Measurements from ENCODE around the gene LIMK2.
"Not testable (repeated sequence)": the region's sequence is repeated elsewhere in the genome, so short reads cannot be mapped to it uniquely, and the experiment has no call there.

Gene LIMK2

DNA sequence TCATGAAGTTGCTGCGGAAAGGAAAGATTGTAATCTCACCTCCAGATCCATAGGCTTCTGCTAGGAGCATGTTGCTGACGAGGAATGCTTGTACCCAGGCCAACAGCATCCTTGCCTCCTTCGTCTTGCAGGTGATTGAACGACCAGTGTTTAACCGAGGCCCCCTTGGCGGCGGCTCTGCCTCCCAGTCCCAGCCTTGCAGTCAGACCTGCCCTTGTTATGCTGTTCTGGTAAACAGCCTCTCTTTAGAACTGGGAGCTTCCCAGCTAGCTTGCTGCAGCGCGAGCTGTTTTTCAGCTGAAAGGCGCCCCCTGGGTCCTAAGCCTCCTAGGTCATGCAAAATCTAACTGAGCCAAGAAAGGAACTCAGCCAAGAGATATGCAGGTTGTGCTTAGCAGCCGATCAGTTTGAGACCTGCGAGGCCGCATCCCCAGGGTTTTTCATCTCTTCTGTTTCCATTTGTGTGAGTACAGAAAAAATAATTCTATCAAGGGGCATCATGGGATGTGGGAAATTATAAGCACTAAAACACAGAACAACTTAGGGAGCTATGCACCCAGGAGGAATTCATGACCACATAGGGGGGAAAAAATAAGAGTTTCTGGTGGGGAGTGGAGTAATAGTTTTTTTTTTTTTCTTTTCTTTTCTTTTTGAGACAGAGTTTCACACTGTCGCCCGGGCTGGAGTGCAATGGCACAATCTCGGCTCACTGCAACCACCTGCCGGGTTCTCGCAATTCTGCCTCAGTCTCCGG, 80.3 kb downstream of the LIMK2 start, which contains the start of gene PIK3IP1:
Gene PIK3IP1, minus strand, starts transcription at position 253 of the 754 bp plus-strand sequence. Its CDS starts 144 bp downstream, at position 109.
- FAIRE-seq = peak; percentile 70
- TF ChIP-seq POLR2A (IDR thresholded peaks at IDR 0.05; ENCODE audit: low read depth, low read length) = no peak
- peak; percentile 50 for DNase-seq (ENCODE audit: insufficient read length, low spot score)

DNA sequence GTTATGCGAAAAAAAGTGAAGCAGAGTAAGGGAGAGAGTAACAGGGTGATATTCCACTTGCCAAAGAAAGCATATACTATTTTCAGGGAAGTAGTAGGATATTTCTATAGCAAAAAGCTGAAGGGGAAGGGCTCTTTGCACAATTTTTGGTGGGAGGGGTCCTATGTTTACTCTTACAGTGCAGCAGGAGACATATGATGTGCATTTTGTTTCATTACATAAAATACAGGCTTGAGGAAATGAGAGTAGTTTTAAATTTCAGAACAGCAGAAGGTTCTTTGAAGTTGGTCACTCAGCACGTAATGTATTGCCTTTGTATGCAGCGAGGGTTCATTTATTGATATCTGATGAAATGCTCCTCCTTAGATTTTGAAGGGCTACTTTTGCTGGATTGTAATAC, 83.3 kb downstream of the LIMK2 start:
- DNase-seq (ENCODE audit: insufficient read length, low spot score) (no peak), FAIRE-seq (no peak)
- TF ChIP-seq POLR2A (IDR thresholded peaks at IDR 0.05; ENCODE audit: low read depth, low read length) = no peak

DNA sequence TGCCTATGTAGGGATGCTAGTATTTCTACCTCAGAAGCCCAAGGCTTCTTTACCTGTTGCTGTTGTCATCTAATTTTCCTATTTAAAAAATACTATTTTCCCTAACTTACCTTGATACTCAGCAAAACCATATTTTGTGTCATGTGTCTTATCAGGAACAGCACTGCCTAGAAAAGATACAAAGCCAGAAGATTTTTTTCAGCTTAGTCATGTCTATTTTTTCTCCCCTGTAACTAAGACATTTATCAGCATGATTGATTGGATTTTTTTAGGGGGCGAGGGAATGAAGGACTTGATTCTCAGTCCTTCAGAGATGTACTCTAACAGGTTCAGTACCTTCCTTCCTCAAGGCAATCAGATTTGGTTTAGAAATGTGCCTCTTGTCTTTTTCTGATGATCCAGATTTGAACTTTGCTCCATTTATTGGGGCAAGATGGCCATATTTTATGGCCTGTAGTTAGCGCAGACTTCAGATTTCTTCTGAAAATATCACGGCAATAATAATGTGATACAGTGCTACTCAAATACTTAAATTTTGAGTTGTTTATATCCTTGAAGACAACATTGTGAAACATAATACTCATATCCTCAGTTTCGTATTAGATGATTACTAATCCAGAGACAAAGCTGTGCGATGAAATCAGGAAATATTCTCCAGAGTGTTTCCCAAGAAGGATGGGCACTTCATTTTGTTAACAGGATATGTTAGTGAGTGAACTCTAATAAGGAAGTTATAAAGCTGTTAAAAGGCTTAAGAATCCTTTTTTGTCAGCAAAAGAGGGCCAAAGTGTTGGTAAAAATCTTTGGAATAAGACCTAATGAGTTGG, 83.9 kb downstream of the LIMK2 start:
- FAIRE-seq (no peak), DNase-seq (ENCODE audit: insufficient read length, low spot score) (no peak)
- no peak for TF ChIP-seq POLR2A (IDR thresholded peaks at IDR 0.05; ENCODE audit: low read depth, low read length)

DNA sequence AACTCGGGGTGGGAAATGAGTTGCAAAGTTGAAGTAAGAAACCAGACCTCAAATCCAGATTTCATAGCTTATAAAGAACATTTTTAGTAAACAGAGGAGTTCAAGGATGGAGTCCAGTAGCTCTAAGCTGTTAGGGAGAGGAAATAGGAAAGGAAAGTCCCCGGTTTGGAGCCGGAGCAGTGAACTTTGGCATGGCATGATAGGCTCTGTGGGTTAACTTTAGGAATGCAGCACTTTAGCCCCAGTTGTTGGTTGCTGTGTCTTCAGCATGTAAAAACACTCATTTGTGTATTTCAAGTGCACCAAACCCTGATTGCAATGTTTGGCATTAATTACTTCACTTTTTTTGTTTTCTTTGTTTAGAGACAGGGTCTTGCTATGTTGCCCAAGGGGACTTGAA, 88.8 kb downstream of the LIMK2 start:
- DNase-seq (ENCODE audit: insufficient read length, low spot score) (no peak), FAIRE-seq (no peak)
- no peak for TF ChIP-seq POLR2A (IDR thresholded peaks at IDR 0.05; ENCODE audit: low read depth, low read length)

DNA sequence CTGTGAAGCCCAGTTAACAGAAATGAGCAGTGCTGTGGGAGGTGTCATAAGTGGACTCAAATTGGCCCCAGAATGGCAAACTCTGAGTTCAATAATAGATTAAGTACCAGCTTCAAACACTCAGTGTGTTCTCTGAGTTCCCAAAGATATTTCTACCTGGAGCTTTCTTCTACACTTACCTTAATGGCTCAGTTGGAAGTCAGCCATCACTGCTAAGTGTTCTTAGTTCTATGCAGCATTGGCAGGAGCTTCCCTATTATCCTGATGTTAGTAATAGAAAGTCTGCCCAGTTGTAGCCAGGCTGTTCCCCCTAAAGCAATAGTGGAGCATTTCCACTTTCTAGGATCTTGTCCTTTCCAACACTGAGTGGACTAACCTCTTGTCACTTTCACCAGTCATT, 89.9 kb downstream of the LIMK2 start:
- no peak for DNase-seq (ENCODE audit: insufficient read length, low spot score)
- no peak for FAIRE-seq
- TF ChIP-seq POLR2A (IDR thresholded peaks at IDR 0.05; ENCODE audit: low read depth, low read length) = no peak

DNA sequence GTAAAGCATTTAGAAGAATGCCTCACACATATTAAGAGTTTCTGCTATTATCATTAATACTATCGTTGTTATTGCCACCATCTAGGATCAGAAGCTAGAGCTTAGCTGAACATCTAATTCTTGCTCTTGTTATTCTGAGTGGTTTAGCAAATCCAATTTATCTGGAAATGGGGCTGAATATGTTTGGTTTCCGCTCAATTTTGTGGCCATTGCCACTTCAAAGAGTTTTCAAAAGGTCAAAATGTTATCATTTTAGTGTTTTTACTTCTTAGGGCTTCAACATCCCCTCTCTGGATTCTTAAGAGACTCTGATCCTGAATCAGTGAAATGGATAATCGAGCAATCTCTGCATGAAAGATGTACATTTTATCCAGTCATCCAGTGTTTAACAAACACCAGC, 90.4 kb downstream of the LIMK2 start:
- no peak for TF ChIP-seq POLR2A (IDR thresholded peaks at IDR 0.05; ENCODE audit: low read depth, low read length)
- DNase-seq (ENCODE audit: insufficient read length, low spot score) = no peak
- no peak for FAIRE-seq

DNA sequence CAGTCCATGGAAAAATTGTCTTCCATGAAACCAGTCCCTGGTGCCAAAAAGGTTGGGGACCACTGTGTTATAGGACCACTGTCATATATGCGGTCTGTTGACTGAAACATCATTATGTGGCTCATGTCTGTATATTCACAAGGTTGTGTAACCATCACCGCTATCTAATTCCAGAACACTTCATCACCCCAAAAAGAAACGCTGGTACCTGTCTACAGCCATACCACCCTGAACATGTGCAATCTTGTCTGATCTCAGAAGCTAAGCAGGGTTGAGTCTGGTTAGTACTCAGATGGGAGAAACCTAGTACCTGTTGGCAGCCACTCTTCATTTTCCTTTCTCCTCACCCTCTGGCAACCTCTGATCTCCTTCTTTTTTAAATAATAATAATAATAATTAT, 93.1 kb downstream of the LIMK2 start:
- DNase-seq (ENCODE audit: insufficient read length, low spot score) = no peak
- no peak for FAIRE-seq
- no peak for TF ChIP-seq POLR2A (IDR thresholded peaks at IDR 0.05; ENCODE audit: low read depth, low read length)

DNA sequence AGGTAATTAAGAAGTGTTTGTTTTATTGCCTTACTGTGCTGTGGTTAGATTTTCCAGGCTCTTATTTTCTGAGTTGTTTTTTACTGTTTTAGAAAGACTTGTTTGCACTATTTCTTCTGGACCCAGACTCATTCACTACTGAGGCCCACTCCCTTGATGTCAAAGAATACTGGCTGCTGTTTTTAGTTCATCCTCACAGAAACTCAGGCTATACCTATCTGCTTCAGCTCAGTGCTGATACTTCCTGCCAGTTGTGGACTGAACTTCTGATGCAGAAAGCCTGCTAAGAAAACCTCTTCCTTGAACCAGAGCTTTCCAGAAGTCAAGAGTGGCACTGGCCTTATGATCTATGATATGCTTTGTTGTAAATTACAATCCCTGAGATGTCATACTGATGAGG, 96.1 kb downstream of the LIMK2 start:
- DNase-seq (ENCODE audit: insufficient read length, low spot score) (no peak), FAIRE-seq (no peak)
- no peak for TF ChIP-seq POLR2A (IDR thresholded peaks at IDR 0.05; ENCODE audit: low read depth, low read length)

DNA sequence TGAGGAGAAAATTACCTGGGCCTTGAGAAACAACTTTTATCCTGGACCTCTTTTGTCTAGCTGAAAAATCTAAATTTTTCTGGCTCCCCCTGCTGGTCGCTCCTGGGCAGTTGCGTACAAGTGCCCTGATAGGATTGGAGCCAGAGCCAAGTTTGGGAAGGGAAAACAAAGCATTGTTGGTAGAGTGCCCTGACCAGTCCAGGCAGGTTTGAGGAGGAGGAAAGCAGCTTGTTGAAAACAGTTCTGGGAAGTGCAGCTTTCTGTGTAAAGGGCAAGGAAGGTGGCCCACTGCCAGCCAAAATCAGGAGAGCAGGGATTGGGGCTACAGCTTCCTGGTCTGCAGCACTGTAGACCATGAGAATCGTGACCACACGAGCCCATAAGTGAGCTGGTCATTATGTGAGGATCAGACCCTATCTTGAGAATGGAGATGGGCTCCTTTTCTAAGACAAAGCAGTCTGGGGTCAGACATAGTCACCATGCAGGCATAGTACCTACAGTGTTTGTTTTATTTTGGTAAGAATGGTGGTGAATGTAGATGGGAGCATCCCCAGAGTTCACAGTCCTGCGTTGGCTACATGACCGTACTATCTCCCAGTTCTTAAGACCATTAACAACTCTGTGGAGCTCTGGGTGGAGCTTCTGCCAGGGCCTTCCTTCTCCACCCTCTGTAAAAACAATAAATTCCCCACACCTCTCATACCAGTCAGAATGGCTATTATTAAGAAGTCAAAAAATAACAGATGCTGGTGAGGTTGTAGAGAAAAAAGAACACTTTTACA, 101.5 kb downstream of the LIMK2 start:
- no peak for TF ChIP-seq POLR2A (IDR thresholded peaks at IDR 0.05; ENCODE audit: low read depth, low read length)
- DNase-seq (ENCODE audit: insufficient read length, low spot score) (peak; percentile 36), FAIRE-seq (peak; percentile 41)

DNA sequence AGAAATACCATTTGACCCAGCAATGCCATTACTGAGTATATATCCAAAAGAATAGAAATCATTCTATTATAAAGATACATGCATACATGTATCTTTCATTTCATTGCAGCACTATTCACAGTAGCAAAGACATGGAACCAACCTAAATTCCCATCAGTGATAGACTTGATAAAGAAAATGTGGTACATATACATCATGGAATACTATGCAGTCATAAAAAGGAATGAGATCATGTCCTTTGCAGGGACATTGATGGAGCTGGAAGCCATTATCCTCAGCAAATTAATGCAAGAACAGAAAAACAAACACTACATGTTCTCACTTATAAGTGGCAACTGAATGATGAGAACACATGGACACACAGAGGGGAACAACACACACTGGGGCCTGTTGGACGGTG, 102.1 kb downstream of the LIMK2 start:
- not testable (repeated sequence) for DNase-seq (ENCODE audit: insufficient read length, low spot score); FAIRE-seq

DNA sequence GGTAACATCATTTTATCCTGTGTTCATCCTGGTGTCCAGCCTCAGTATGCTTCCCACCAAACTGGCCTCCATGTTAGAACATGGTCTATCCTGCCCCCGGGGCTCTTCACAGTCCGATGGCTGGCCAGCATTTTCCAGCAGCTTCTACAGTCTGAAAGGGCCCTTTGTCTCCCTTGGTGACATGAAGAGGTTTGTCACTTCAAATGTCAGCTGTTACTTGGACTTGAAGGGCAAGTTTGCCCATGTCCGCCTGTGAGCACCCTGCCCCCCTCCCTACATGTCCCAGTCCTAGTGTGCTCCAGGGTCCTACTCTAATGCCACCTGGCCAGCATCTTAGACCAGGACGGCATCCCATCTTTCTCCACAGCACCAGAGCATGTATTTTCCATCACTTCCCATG, 109.3 kb downstream of the LIMK2 start:
- no peak for DNase-seq (ENCODE audit: insufficient read length, low spot score)
- TF ChIP-seq POLR2A (IDR thresholded peaks at IDR 0.05; ENCODE audit: low read depth, low read length) = no peak

DNA sequence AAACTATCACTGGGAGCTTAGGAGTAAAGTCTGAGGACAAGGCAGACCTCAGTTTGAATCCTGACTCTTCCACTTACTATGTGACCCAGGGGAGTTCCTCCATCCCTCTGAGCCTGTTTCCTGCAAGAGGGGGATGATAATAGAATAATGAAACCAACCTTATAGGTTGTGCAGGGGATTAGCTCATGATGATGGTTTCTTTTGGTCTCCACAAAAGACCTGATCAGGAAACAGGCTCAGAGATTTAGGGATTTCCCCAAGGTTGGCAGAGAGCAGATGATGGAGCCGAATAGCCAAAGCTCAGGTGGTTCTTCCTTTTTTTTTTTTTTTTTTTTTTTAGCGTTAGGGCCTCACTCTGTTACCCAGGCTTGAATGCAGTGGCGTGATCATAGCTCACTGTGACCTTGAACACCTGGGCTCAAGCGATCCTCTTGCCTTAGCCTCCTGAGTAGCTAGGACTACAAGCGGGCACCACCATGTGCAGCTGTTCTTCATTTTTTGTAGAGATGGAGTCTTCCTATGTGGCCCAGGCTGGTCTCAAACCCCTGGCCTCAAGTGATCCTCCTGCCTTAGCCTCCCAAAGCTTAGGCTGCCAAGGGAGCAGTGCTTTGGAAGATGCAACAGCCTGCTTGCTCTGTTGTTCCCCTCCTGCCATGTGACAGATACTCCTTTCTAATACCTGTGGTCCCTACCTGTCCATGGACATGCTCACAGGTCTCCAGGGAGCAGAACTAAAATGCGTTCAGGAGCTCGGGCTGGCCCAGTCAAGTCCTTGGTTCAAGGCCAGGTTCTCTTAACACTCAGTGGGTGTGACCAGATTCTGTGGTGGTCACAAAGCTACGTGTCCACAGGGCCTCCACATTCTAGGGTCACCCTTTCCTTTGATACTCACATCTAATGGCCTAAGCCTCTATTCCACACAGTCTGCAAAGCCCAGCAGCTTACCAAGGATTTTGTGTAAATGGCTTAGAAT, 111.8 kb downstream of the LIMK2 start:
- no peak for DNase-seq (ENCODE audit: insufficient read length, low spot score)
- no peak for TF ChIP-seq POLR2A (IDR thresholded peaks at IDR 0.05; ENCODE audit: low read depth, low read length)
- FAIRE-seq = no peak

More for the DNA sequence above, 109.3 kb downstream of the LIMK2 start:
- FAIRE-seq = no peak

DNA sequence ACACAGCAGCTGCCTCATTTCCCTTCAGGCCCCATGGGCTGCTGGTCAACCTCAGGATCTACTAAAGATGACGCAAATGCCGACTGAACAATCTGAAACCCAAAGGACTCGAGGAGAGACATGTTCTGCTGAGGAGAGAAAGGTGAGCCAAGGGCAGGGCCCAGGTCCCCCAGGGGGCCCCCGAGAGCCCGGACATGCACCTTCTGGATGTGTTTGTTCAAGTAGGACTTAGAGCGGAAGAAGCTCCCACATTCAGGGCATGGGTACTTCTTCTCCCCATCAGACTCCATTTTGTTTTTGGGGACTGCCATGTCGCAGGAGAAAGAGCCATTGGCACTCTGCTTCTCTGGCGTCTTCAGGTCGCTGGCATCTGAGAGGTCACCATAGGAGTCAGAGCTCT, 114.8 kb downstream of the LIMK2 start:
- DNase-seq (ENCODE audit: insufficient read length, low spot score) (no peak), FAIRE-seq (no peak)
- no peak for TF ChIP-seq POLR2A (IDR thresholded peaks at IDR 0.05; ENCODE audit: low read depth, low read length)
